ENCODE measurements around the gene GALNT15.

GALNT15 gene

GRCh38 chr3:16187213-16187790 lies 12.8 kb downstream of the GALNT15 start:
- DNase-seq (ENCODE audit: low read depth, low spot score) = no peak

DNA sequence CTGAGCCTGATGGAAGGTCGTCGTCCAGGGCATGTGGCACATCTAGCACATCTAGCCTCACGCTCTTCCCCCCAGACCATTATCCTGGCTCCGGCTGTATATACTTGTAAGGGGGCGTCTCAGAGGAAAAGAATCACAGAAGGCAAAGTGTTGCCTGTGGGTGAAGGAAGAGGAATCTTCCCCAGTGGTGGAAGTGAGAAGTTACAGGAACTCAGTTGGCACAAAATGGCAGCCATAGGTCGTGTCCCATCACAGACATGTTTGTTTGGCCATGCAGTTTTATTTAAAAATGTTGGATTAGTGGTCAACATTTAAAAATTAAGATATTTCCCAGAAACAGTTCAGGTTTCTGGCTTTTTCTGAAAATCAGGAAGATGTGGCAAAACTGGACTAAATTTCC lies 13.6 kb downstream of the GALNT15 start:
- no peak for DNase-seq (ENCODE audit: low read depth, low spot score)

- DNase-seq (ENCODE audit: low read depth, low spot score) = no peak
These were observed 14.7 kb downstream of the GALNT15 start for GRCh38 chr3:16189201-16189600.

DNA sequence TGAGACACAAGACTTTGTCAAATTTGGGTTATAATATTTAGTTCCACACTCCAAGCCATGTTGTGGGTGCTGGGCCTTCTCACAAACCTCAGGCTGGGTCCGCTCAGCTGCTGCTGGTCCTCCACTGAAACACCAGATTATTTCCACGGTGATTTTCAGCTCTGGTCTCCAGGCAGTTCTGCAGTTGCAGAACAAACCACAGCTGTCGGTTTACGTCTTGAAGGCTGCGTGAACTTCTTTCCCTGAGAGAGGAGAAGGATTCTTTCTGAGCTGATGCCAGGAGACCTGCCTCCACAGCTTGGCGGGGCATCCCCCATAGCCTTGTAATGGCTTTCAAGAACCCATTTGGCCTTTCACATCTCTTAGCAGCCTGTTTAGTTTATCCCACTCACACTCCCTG lies 16.2 kb downstream of the GALNT15 start:
- no peak for DNase-seq (ENCODE audit: low read depth, low spot score)

- no peak for DNase-seq (ENCODE audit: low read depth, low spot score)
These were observed 17.1 kb downstream of the GALNT15 start for GRCh38 chr3:16191591-16191990.

- no peak for DNase-seq (ENCODE audit: low read depth, low spot score)
These were observed 17.8 kb downstream of the GALNT15 start for GRCh38 chr3:16192176-16192811.

- no peak for DNase-seq (ENCODE audit: low read depth, low spot score)
These were observed 23.9 kb downstream of the GALNT15 start for GRCh38 chr3:16198427-16198826.

- DNase-seq (ENCODE audit: low read depth, low spot score) = no peak
These were observed 25.3 kb downstream of the GALNT15 start for GRCh38 chr3:16199769-16200168.

GRCh38 chr3:16200411-16200810 lies 25.9 kb downstream of the GALNT15 start:
- DNase-seq (ENCODE audit: low read depth, low spot score) = no peak

DNA sequence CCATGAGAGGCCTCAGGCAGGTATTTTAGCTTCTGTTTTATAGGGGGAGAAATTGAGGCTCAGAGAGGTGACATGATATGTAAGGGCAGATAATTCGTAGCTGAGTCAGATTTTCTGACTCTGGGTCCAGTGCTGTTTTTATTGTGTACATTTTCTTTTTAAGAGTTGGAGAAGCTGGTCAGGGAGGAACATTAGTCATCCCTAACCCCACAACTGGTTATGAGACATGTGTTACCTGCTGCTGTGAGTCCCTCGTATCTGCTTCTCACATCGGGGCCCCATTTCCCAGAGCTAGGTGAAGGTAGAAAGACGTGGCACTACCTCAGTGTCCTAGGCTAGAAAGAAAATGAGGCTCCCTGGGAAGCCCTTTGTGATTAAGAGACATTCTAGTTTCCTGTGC lies 28.6 kb downstream of the GALNT15 start:
- DNase-seq (ENCODE audit: low read depth, low spot score) = no peak

DNA sequence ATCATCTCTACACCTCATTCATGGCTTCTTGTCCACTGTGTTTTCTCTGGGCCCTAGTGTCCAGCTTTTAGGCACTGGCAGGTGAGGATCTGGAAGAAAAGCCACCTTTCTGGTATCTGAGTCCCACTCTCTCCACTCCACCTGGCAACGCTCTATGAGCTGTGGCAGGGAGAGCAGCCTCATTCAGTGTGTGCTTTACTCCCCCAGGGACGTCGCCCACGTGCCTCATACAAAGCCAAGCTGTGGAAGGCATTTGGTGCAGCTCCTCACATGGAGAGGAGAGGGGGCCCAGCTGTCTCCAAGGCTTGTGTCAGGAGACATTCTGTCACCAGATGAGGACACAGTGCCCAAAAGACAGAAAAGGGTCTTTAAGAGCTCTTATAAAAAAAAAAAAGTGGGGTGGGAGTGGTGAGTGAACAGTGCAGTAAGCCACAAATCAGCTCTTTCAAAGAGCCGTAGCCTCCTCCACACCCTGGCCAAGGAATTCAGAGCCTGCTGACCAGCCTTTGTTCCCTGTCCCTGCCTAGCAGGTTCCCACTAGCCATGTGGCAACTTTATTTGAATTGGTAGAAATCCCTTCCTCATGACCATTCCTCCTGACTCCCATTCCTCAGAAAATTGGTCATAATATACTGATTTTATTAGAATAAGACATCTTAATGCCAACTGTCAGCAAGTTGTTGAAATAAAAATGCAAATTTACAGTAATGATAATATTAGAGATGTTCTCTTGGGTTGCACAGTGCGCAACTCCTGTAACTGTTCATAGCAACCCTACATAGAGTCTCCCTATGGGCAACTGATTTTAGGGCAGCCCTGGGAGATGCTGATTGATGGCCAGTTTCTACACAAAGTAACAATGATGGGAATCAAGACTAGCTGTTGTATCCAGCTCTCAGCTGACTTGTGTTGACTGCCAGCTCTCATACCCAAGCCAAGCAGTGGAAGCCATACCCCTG lies 29.5 kb downstream of the GALNT15 start:
- no peak for DNase-seq (ENCODE audit: low read depth, low spot score)

GRCh38 chr3:16204751-16205150 lies 30.3 kb downstream of the GALNT15 start:
- no peak for DNase-seq (ENCODE audit: low read depth, low spot score)

- DNase-seq (ENCODE audit: low read depth, low spot score) = no peak
These were observed 30.8 kb downstream of the GALNT15 start for GRCh38 chr3:16205156-16205870.

- DNase-seq (ENCODE audit: low read depth, low spot score) = no peak
These were observed 32.6 kb downstream of the GALNT15 start for GRCh38 chr3:16207031-16207430.

DNA sequence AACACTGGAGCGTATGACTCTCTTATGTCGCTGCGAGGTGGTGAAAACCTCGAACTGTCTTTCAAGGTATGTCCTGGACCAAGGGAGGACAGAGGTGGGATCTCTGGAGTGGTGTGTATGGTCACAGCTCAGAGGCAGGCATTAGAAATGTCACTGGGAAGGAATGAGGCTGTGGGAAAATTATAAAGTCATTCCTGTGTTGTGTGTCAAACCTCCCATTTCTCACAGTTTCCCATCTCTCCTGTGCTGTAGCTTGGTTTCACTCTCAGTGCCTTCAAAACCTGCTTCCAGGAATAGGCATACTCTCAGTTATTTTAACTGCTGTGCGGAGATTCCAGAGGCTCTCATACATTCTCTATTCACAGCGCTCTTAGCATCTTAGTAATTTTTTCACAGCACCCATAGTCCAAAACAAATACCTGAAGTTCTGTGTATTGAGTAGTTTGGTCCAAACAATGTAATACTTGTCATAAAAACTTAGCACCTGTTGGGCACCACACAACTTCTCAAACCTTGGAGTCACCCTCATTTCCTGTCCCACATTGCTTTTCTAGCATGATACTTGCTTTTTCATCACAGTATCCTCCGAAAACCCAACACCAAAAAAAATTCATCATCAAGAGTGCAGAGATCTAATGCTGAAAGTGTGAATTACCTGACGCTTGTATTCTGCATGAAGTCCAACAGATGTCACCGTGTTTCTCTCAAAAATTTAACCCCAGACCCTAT lies 36.9 kb downstream of the GALNT15 start:
- DNase-seq (ENCODE audit: low read depth, low spot score) = no peak

DNA sequence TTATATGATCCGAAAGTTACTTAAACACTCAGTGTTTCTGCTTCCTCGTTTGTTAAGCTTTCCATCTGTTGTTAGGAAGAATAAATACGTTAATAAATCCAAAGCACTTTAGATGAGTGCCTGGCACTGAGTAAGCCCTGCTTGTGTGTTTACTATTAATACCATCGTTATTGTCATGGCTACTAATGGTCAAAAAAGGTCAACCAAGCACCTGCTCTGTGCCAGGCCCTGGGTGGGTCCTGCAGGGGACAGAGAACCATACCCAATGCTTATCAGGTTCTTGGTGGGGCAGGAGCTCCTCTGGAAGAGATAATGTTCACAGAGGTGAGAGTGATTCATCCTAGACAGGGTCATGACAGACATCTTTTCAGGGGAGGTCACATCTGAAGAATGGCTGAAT lies 39.9 kb downstream of the GALNT15 start:
- DNase-seq (ENCODE audit: low read depth, low spot score) = no peak

- no peak for DNase-seq (ENCODE audit: low read depth, low spot score)
These were observed 42.0 kb downstream of the GALNT15 start for GRCh38 chr3:16216373-16216935.

- DNase-seq (ENCODE audit: low read depth, low spot score) = no peak
These were observed 45.3 kb downstream of the GALNT15 start for GRCh38 chr3:16219777-16220176.

- no peak for DNase-seq (ENCODE audit: low read depth, low spot score)
These were observed 47.5 kb downstream of the GALNT15 start for GRCh38 chr3:16221990-16222389.

- DNase-seq (ENCODE audit: low read depth, low spot score) = no peak
These were observed 48.1 kb downstream of the GALNT15 start for GRCh38 chr3:16222547-16222946.

GRCh38 chr3:16224325-16224724 lies 49.8 kb downstream of the GALNT15 start:
- no peak for DNase-seq (ENCODE audit: low read depth, low spot score)
